Skeletal muscle tissue (tissue), 4 donors: ENCODE measurements around the gene MAP4K2. TPM values are rescaled to one million over a fixed set of nuclear protein-coding genes. Genes with fewer than 3 reads are reported as not detected.
A peak's percentile ranks its signal among the peaks of the same experiment; 100 is the strongest.

Experiments used
- H3K27ac ChIP-seq: one replicate; pipeline ENCODE4 v1.7.0; 2013; ENCODE audit warnings: mild to moderate bottlenecking, low read depth, low read length, inconsistent platforms
- H3K27me3 ChIP-seq, 3 donors: one replicate each; pipeline ENCODE4 v1.7.0; 2013; ENCODE audit warnings: low read length in 3 of 3; ENCODE audit not compliant: control insufficient read depth in 3 of 3, insufficient read depth in 3 of 3
- H3K36me3 ChIP-seq, 3 donors: one replicate each; pipeline ENCODE4 v1.7.0; 2013; ENCODE audit warnings: low read length in 3 of 3; ENCODE audit not compliant: control insufficient read depth in 3 of 3, insufficient read depth in 3 of 3
- H3K4me1 ChIP-seq, 3 donors: one replicate each; pipeline ENCODE4 v1.7.0; 2013; ENCODE audit warnings: low read length in 3 of 3, mild to moderate bottlenecking in 3 of 3; ENCODE audit not compliant: control insufficient read depth in 3 of 3, insufficient read depth in 3 of 3
- H3K4me3 ChIP-seq, 3 donors: one replicate each; pipeline ENCODE4 v1.7.0; 2013; ENCODE audit warnings: low read length in 3 of 3
- H3K9ac ChIP-seq, 3 donors: one replicate each; pipeline ENCODE4 v1.7.0; 2013; ENCODE audit warnings: low read length in 3 of 3, mild to moderate bottlenecking in 3 of 3, moderate library complexity in 2 of 3, low read depth in 1 of 3
- H3K9me3 ChIP-seq, 3 donors: one replicate each; pipeline ENCODE4 v1.7.0; 2013; ENCODE audit warnings: low read length in 3 of 3; ENCODE audit not compliant: control insufficient read depth in 3 of 3
- total RNA-seq: library from RNA; depleted of rRNA; stranded (reverse); fragments of >200 nt; gene quantifications from one replicate; pipeline ENCODE4 v1.2.3, GENCODE V29; 2014
- donor health status: Osteomylitis.

The MAP4K2 gene
- total RNA-seq, 1 donor from 2014 or later = 2.6 TPM

GRCh38 chr11:64755681-64756361 is 47.2 kb downstream of the MAP4K2 start:
- Histone ChIP-seq H3K4me1 (peaks cover 70 to 96% (median 90%) of the 10 kb centered on the region in 3 donors), H3K9me3 (no peaks in the 10 kb centered on the region), H3K36me3 (peaks cover 63 to 72% (median 66%) of the 10 kb centered on the region in 3 donors), H3K27me3 (no peaks in the 10 kb centered on the region), H3K27ac (peak overlapping the region; percentile 20), H3K9ac (peak overlapping the region in 2 of 3 donors; percentile 65 to 100), H3K4me3 (peak overlapping the region; percentile 47 to 54 (median 49))

GRCh38 chr11:64754919-64755662 is 47.9 kb downstream of the MAP4K2 start:
- no peaks in the 10 kb centered on the region for H3K27me3 ChIP-seq
- H3K27ac ChIP-seq = peak overlapping the region; percentile 20
- peak overlapping the region; percentile 14 to 100 (median 65) for H3K9ac ChIP-seq
- H3K4me3 ChIP-seq = peak overlapping the region; percentile 47 to 54 (median 49)
- no peaks in the 10 kb centered on the region for H3K9me3 ChIP-seq
- peaks cover 68 to 95% (median 89%) of the 10 kb centered on the region in 3 donors for H3K4me1 ChIP-seq
- peaks cover 70 to 78% (median 73%) of the 10 kb centered on the region in 3 donors for H3K36me3 ChIP-seq

- H3K9me3 ChIP-seq = no peaks in the 10 kb centered on the region
- H3K27ac ChIP-seq = peak overlapping the region; percentile 0
- H3K9ac ChIP-seq = peak overlapping the region; percentile 12 to 100 (median 14)
- peaks cover 71 to 78% (median 74%) of the 10 kb centered on the region in 3 donors for H3K36me3 ChIP-seq
- H3K4me1 ChIP-seq = peaks cover 67 to 87% (median 84%) of the 10 kb centered on the region in 3 donors
- no peaks in the 10 kb centered on the region for H3K27me3 ChIP-seq
- H3K4me3 ChIP-seq = peak overlapping the region; percentile 14 to 54 (median 47)
These were observed 48.7 kb downstream of the MAP4K2 start for GRCh38 chr11:64754124-64754918.

- Histone ChIP-seq H3K4me1 (peaks cover 67 to 81% (median 80%) of the 10 kb centered on the region in 3 donors), H3K27ac (no peak overlapping the region), H3K36me3 (peaks cover 72 to 75% (median 72%) of the 10 kb centered on the region in 3 donors), H3K4me3 (peak overlapping the region in 1 of 3 donors; percentile 45), H3K9me3 (no peaks in the 10 kb centered on the region), H3K27me3 (no peaks in the 10 kb centered on the region), H3K9ac (peak overlapping the region in 2 of 3 donors; percentile 12 to 50)
These were observed 49.5 kb downstream of the MAP4K2 start for GRCh38 chr11:64753380-64754123.

- H3K9me3 ChIP-seq = no peaks in the 10 kb centered on the region
- H3K27me3 ChIP-seq = no peaks in the 10 kb centered on the region
- H3K27ac ChIP-seq = no peak overlapping the region
- peaks cover 69 to 79% (median 79%) of the 10 kb centered on the region in 3 donors for H3K4me1 ChIP-seq
- peaks cover 69 to 72% (median 70%) of the 10 kb centered on the region in 3 donors for H3K36me3 ChIP-seq
- H3K9ac ChIP-seq = peak overlapping the region in 1 of 3 donors; percentile 70
- H3K4me3 ChIP-seq = peak overlapping the region in 2 of 3 donors; percentile 30 to 35
These were observed 50.0 kb downstream of the MAP4K2 start for GRCh38 chr11:64753019-64753379.

- H3K27ac ChIP-seq = no peak overlapping the region
- peaks cover 65 to 70% (median 66%) of the 10 kb centered on the region in 3 donors for H3K36me3 ChIP-seq
- no peaks in the 10 kb centered on the region for H3K9me3 ChIP-seq
- peak overlapping the region in 2 of 3 donors; percentile 3 to 35 for H3K4me3 ChIP-seq
- H3K4me1 ChIP-seq = peaks cover 68 to 79% (median 79%) of the 10 kb centered on the region in 3 donors
- H3K27me3 ChIP-seq = no peaks in the 10 kb centered on the region
- peak overlapping the region in 1 of 3 donors; percentile 70 for H3K9ac ChIP-seq
These were observed 50.6 kb downstream of the MAP4K2 start for GRCh38 chr11:64752175-64752970.

GRCh38 chr11:64751580-64751979 is 51.4 kb downstream of the MAP4K2 start:
- H3K9me3 ChIP-seq = no peaks in the 10 kb centered on the region
- no peak overlapping the region for H3K9ac ChIP-seq
- peaks cover 66 to 76% (median 67%) of the 10 kb centered on the region in 3 donors for H3K36me3 ChIP-seq
- peaks cover 70 to 79% (median 79%) of the 10 kb centered on the region in 3 donors for H3K4me1 ChIP-seq
- no peak overlapping the region for H3K4me3 ChIP-seq
- no peak overlapping the region for H3K27ac ChIP-seq
- no peaks in the 10 kb centered on the region for H3K27me3 ChIP-seq

GRCh38 chr11:64751136-64751535 is 51.9 kb downstream of the MAP4K2 start:
- Histone ChIP-seq H3K27ac (no peak overlapping the region), H3K27me3 (no peaks in the 10 kb centered on the region), H3K36me3 (peaks cover 66 to 73% (median 67%) of the 10 kb centered on the region in 3 donors), H3K9me3 (no peaks in the 10 kb centered on the region), H3K9ac (no peak overlapping the region), H3K4me3 (no peak overlapping the region), H3K4me1 (peaks cover 70 to 79% (median 79%) of the 10 kb centered on the region in 3 donors)
